ENCODE measurements around the gene ABHD1.
"Not testable (repeated sequence)": the region's sequence is repeated elsewhere in the genome, so short reads cannot be mapped to it uniquely, and the experiment has no call there.

Gene ABHD1

GRCh38 chr2:27162151-27163121 lies 38.8 kb downstream of the ABHD1 start:
- DNase-seq (ENCODE audit: low read depth in 1 of 2, low spot score in 1 of 2), result no peak

- no peak for DNase-seq (ENCODE audit: low read depth in 1 of 2, low spot score in 1 of 2)
Measured at GRCh38 chr2:27164960-27165763, 41.5 kb downstream of the ABHD1 start.

GRCh38 chr2:27170581-27171337 lies 47.1 kb downstream of the ABHD1 start:
- no peak for DNase-seq (ENCODE audit: low read depth in 1 of 2, low spot score in 1 of 2)

- DNase-seq (ENCODE audit: low read depth in 1 of 2, low spot score in 1 of 2), result no peak
Measured at GRCh38 chr2:27171351-27171848, 47.8 kb downstream of the ABHD1 start.

GRCh38 chr2:27174638-27175037 lies 51.0 kb downstream of the ABHD1 start:
- no peak for DNase-seq (ENCODE audit: low read depth in 1 of 2, low spot score in 1 of 2)

- DNase-seq (ENCODE audit: low read depth in 1 of 2, low spot score in 1 of 2), result no peak
Measured at GRCh38 chr2:27175330-27175729, 51.7 kb downstream of the ABHD1 start.

GRCh38 chr2:27175781-27176180 lies 52.2 kb downstream of the ABHD1 start:
- DNase-seq (ENCODE audit: low read depth in 1 of 2, low spot score in 1 of 2), result not testable (repeated sequence)

- no peak for DNase-seq (ENCODE audit: low read depth in 1 of 2, low spot score in 1 of 2)
Measured at GRCh38 chr2:27177441-27178351, 54.1 kb downstream of the ABHD1 start.

GRCh38 chr2:27178469-27178868 lies 54.9 kb downstream of the ABHD1 start:
- no peak for DNase-seq (ENCODE audit: low read depth in 1 of 2, low spot score in 1 of 2)

GRCh38 chr2:27179344-27180000 lies 55.9 kb downstream of the ABHD1 start:
- no peak for DNase-seq (ENCODE audit: low read depth in 1 of 2, low spot score in 1 of 2)

Measured in activated CD4-positive, alpha-beta T cell treated with anti-CD3 and anti-CD28 coated beads, Interleukin-2, amount 50 U/mL, for 24 hours (primary cell).